ENCODE measurements around the gene S100A2.

The S100A2 gene

GRCh38 chr1:153539395-153540093, 26.1 kb downstream of the S100A2 start:
- Mint-ChIP-seq H3K4me3 (peak overlapping the region; percentile 93), H3K27me3 (ENCODE audit: low read depth) (no peaks in the 10 kb centered on the region), H3K36me3 (ENCODE audit: low read depth) (peaks cover 47% of the 10 kb centered on the region)

GRCh38 chr1:153538315-153538821, 27.3 kb downstream of the S100A2 start:
- no peaks in the 10 kb centered on the region for H3K27me3 Mint-ChIP-seq (ENCODE audit: low read depth)
- no peaks in the 10 kb centered on the region for H3K9me3 Mint-ChIP-seq
- H3K4me3 Mint-ChIP-seq = no peak overlapping the region
- DNase-seq (ENCODE audit: low spot score) = no peak
- peaks cover 45% of the 10 kb centered on the region for H3K36me3 Mint-ChIP-seq (ENCODE audit: low read depth)
- H3K27ac Mint-ChIP-seq = peak overlapping the region; percentile 49
- H3K4me1 Mint-ChIP-seq (ENCODE audit: low read depth) = peaks cover 65% of the 10 kb centered on the region

More at GRCh38 chr1:153539395-153540093, 26.1 kb downstream of the S100A2 start:
- peaks cover 65% of the 10 kb centered on the region for H3K4me1 Mint-ChIP-seq (ENCODE audit: low read depth)
- no peak for DNase-seq (ENCODE audit: low spot score)
- peak overlapping the region; percentile 89 for H3K27ac Mint-ChIP-seq
- no peaks in the 10 kb centered on the region for H3K9me3 Mint-ChIP-seq

- peak overlapping the region; percentile 54 for H3K4me3 Mint-ChIP-seq
- DNase-seq (ENCODE audit: low spot score) = no peak
- H3K4me1 Mint-ChIP-seq (ENCODE audit: low read depth) = peaks cover 65% of the 10 kb centered on the region
- no peaks in the 10 kb centered on the region for H3K9me3 Mint-ChIP-seq
- H3K36me3 Mint-ChIP-seq (ENCODE audit: low read depth) = peaks cover 39% of the 10 kb centered on the region
- no peaks in the 10 kb centered on the region for H3K27me3 Mint-ChIP-seq (ENCODE audit: low read depth)
- peak overlapping the region; percentile 98 for H3K27ac Mint-ChIP-seq
These were observed 28.3 kb downstream of the S100A2 start for GRCh38 chr1:153537376-153537730.

GRCh38 chr1:153536671-153537375, 28.8 kb downstream of the S100A2 start:
- no peak for DNase-seq (ENCODE audit: low spot score)
- Mint-ChIP-seq H3K27ac (peak overlapping the region; percentile 98), H3K36me3 (ENCODE audit: low read depth) (peaks cover 35% of the 10 kb centered on the region), H3K4me3 (peak overlapping the region; percentile 96), H3K9me3 (no peaks in the 10 kb centered on the region), H3K27me3 (ENCODE audit: low read depth) (no peaks in the 10 kb centered on the region), H3K4me1 (ENCODE audit: low read depth) (peaks cover 65% of the 10 kb centered on the region)

GRCh38 chr1:153536012-153536670, 29.5 kb downstream of the S100A2 start:
- Mint-ChIP-seq H3K4me3 (peak overlapping the region; percentile 96), H3K4me1 (ENCODE audit: low read depth) (peaks cover 65% of the 10 kb centered on the region), H3K27me3 (ENCODE audit: low read depth) (no peaks in the 10 kb centered on the region), H3K36me3 (ENCODE audit: low read depth) (peaks cover 33% of the 10 kb centered on the region), H3K9me3 (no peaks in the 10 kb centered on the region), H3K27ac (peak overlapping the region; percentile 98)
- DNase-seq (ENCODE audit: low spot score) = peak; percentile 78

GRCh38 chr1:153535242-153536011, 30.2 kb downstream of the S100A2 start, which contains the start of gene S100A6:
TSS of gene S100A6 (minus strand) at chr1:153535991. CDS start at chr1:153535339, 652 bp downstream.
- DNase-seq (ENCODE audit: low spot score) = peak; percentile 55
- H3K36me3 Mint-ChIP-seq (ENCODE audit: low read depth) = peaks cover 33% of the 10 kb centered on the region
- H3K4me3 Mint-ChIP-seq = peak within 1 kb of the TSS; percentile 96
- peak within 1 kb of the TSS; percentile 98 for H3K27ac Mint-ChIP-seq
- peaks cover 62% of the 10 kb centered on the region for H3K4me1 Mint-ChIP-seq (ENCODE audit: low read depth)
- no peaks in the 10 kb centered on the region for H3K9me3 Mint-ChIP-seq
- no peaks in the 10 kb centered on the region for H3K27me3 Mint-ChIP-seq (ENCODE audit: low read depth)

GRCh38 chr1:153534925-153535241, 30.8 kb downstream of the S100A2 start:
- no peak for DNase-seq (ENCODE audit: low spot score)
- Mint-ChIP-seq H3K36me3 (ENCODE audit: low read depth) (peaks cover 27% of the 10 kb centered on the region), H3K4me3 (peak overlapping the region; percentile 91), H3K27ac (peak overlapping the region; percentile 94), H3K4me1 (ENCODE audit: low read depth) (peaks cover 57% of the 10 kb centered on the region), H3K9me3 (no peaks in the 10 kb centered on the region), H3K27me3 (ENCODE audit: low read depth) (no peaks in the 10 kb centered on the region)

GRCh38 chr1:153534226-153534924, 31.3 kb downstream of the S100A2 start:
- Mint-ChIP-seq H3K27ac (peak overlapping the region; percentile 94), H3K9me3 (no peaks in the 10 kb centered on the region), H3K36me3 (ENCODE audit: low read depth) (peaks cover 25% of the 10 kb centered on the region), H3K4me3 (peak overlapping the region; percentile 91), H3K4me1 (ENCODE audit: low read depth) (peaks cover 52% of the 10 kb centered on the region), H3K27me3 (ENCODE audit: low read depth) (no peaks in the 10 kb centered on the region)
- no peak for DNase-seq (ENCODE audit: low spot score)

GRCh38 chr1:153533689-153534201, 31.9 kb downstream of the S100A2 start:
- peaks cover 52% of the 10 kb centered on the region for H3K4me1 Mint-ChIP-seq (ENCODE audit: low read depth)
- H3K27me3 Mint-ChIP-seq (ENCODE audit: low read depth) = no peaks in the 10 kb centered on the region
- H3K36me3 Mint-ChIP-seq (ENCODE audit: low read depth) = peaks cover 25% of the 10 kb centered on the region
- H3K9me3 Mint-ChIP-seq = no peaks in the 10 kb centered on the region
- DNase-seq (ENCODE audit: low spot score) = no peak
- H3K4me3 Mint-ChIP-seq = peak overlapping the region; percentile 91
- peak overlapping the region; percentile 94 for H3K27ac Mint-ChIP-seq

GRCh38 chr1:153532769-153533599, 32.7 kb downstream of the S100A2 start:
- peaks cover 25% of the 10 kb centered on the region for H3K36me3 Mint-ChIP-seq (ENCODE audit: low read depth)
- peak overlapping the region; percentile 91 for H3K4me3 Mint-ChIP-seq
- H3K9me3 Mint-ChIP-seq = no peaks in the 10 kb centered on the region
- peak; percentile 77 for DNase-seq (ENCODE audit: low spot score)
- no peaks in the 10 kb centered on the region for H3K27me3 Mint-ChIP-seq (ENCODE audit: low read depth)
- peaks cover 50% of the 10 kb centered on the region for H3K4me1 Mint-ChIP-seq (ENCODE audit: low read depth)
- H3K27ac Mint-ChIP-seq = peak overlapping the region; percentile 94

- Mint-ChIP-seq H3K9me3 (no peaks in the 10 kb centered on the region), H3K27me3 (ENCODE audit: low read depth) (no peaks in the 10 kb centered on the region), H3K36me3 (ENCODE audit: low read depth) (peaks cover 25% of the 10 kb centered on the region), H3K4me3 (peak overlapping the region; percentile 91), H3K27ac (peak overlapping the region; percentile 94), H3K4me1 (ENCODE audit: low read depth) (peaks cover 50% of the 10 kb centered on the region)
- DNase-seq (ENCODE audit: low spot score) = peak; percentile 49
These were observed 33.5 kb downstream of the S100A2 start for GRCh38 chr1:153532181-153532580.

GRCh38 chr1:153531638-153532037, 34.0 kb downstream of the S100A2 start:
- Mint-ChIP-seq H3K9me3 (no peaks in the 10 kb centered on the region), H3K4me3 (peak overlapping the region; percentile 34), H3K4me1 (ENCODE audit: low read depth) (peaks cover 46% of the 10 kb centered on the region), H3K36me3 (ENCODE audit: low read depth) (peaks cover 25% of the 10 kb centered on the region), H3K27ac (peak overlapping the region; percentile 94), H3K27me3 (ENCODE audit: low read depth) (no peaks in the 10 kb centered on the region)
- no peak for DNase-seq (ENCODE audit: low spot score)
